ENCODE data around the gene DPM1.

The DPM1 gene

DNA sequence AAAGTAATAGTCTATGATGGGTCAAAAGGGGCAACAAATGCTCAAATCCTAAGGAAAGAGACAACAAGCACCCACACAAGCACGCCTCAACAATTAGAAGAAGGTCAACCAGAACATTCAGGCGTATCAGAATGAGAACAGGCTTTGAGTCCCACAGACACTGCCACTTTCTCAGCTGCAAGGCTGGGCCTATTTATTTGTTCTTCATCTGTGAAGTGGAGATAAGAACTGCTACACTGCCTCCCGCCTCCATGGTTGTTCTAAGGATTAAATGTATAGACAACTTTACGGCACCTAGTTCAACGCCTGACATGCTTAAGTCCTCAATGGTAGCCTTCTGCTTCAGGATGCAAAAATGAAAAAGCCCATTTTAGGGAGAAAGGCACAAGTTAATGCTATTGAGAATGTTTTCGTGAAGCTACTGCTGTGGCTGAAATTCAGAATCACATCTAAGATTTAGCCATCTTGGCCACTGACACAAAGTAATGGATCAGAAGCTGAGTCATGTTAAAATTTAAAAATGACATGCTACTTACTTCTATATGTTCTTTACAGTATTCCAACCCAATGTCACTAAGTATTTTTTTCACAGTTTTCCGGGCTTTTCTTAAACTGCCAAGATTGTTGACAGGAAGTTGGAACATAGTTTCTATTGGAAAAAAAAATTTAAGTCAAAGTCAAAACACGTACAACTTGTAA lies 54.8 kb downstream of the DPM1 start:
- no peaks in the 10 kb centered on the region for H3K9me3 ChIP-seq (ENCODE audit: control insufficient read depth, insufficient read depth, low read length)
- H3K4me1 ChIP-seq (ENCODE audit: control insufficient read depth, insufficient read depth, low read length), result peaks cover 3% of the 10 kb centered on the region
- no peak overlapping the region for H3K4me3 ChIP-seq (ENCODE audit: low read depth, low read length)
- peaks cover 12% of the 10 kb centered on the region for H3K36me3 ChIP-seq (ENCODE audit: control insufficient read depth, insufficient read depth, low read length)
- no peaks in the 10 kb centered on the region for H3K27me3 ChIP-seq (ENCODE audit: control insufficient read depth, insufficient read depth, low read length)
- no peak overlapping the region for H3K9ac ChIP-seq (ENCODE audit: low read depth, low read length)

GRCh38 chr20:50901301-50901700 lies 57.0 kb downstream of the DPM1 start:
- H3K36me3 ChIP-seq (ENCODE audit: control insufficient read depth, insufficient read depth, low read length), result peaks cover 20% of the 10 kb centered on the region
- H3K27me3 ChIP-seq (ENCODE audit: control insufficient read depth, insufficient read depth, low read length), result no peaks in the 10 kb centered on the region
- H3K4me3 ChIP-seq (ENCODE audit: low read depth, low read length), result no peak overlapping the region
- no peaks in the 10 kb centered on the region for H3K4me1 ChIP-seq (ENCODE audit: control insufficient read depth, insufficient read depth, low read length)
- H3K9me3 ChIP-seq (ENCODE audit: control insufficient read depth, insufficient read depth, low read length), result no peaks in the 10 kb centered on the region
- no peak overlapping the region for H3K9ac ChIP-seq (ENCODE audit: low read depth, low read length)

DNA sequence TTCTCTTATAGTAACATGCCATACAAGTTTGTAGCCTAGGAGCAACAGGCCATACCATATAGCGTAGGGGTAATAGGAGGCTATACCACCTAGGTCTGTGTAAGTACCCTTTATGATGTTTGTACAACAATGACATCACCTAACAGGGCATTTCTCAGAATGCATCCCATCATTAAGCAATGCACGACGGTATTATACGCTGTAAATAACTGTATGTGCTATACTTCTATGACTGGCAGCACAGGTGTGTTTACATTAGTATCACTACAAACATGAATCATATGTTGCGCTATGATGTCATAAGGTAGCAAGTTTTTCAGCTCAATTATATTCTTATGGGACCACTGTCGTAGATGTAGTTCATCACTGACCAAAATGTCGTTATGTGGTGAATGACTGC lies 58.1 kb downstream of the DPM1 start:
- no peak overlapping the region for H3K9ac ChIP-seq (ENCODE audit: low read depth, low read length)
- peaks cover 22% of the 10 kb centered on the region for H3K36me3 ChIP-seq (ENCODE audit: control insufficient read depth, insufficient read depth, low read length)
- H3K4me1 ChIP-seq (ENCODE audit: control insufficient read depth, insufficient read depth, low read length), result no peaks in the 10 kb centered on the region
- no peak overlapping the region for H3K4me3 ChIP-seq (ENCODE audit: low read depth, low read length)
- no peaks in the 10 kb centered on the region for H3K9me3 ChIP-seq (ENCODE audit: control insufficient read depth, insufficient read depth, low read length)
- no peaks in the 10 kb centered on the region for H3K27me3 ChIP-seq (ENCODE audit: control insufficient read depth, insufficient read depth, low read length)

GRCh38 chr20:50898475-50898874 lies 59.9 kb downstream of the DPM1 start:
- Histone ChIP-seq H3K9me3 (ENCODE audit: control insufficient read depth, insufficient read depth, low read length) (no peaks in the 10 kb centered on the region), H3K9ac (ENCODE audit: low read depth, low read length) (no peak overlapping the region), H3K4me3 (ENCODE audit: low read depth, low read length) (no peak overlapping the region), H3K27me3 (ENCODE audit: control insufficient read depth, insufficient read depth, low read length) (no peaks in the 10 kb centered on the region), H3K36me3 (ENCODE audit: control insufficient read depth, insufficient read depth, low read length) (peaks cover 32% of the 10 kb centered on the region), H3K4me1 (ENCODE audit: control insufficient read depth, insufficient read depth, low read length) (no peaks in the 10 kb centered on the region)

DNA sequence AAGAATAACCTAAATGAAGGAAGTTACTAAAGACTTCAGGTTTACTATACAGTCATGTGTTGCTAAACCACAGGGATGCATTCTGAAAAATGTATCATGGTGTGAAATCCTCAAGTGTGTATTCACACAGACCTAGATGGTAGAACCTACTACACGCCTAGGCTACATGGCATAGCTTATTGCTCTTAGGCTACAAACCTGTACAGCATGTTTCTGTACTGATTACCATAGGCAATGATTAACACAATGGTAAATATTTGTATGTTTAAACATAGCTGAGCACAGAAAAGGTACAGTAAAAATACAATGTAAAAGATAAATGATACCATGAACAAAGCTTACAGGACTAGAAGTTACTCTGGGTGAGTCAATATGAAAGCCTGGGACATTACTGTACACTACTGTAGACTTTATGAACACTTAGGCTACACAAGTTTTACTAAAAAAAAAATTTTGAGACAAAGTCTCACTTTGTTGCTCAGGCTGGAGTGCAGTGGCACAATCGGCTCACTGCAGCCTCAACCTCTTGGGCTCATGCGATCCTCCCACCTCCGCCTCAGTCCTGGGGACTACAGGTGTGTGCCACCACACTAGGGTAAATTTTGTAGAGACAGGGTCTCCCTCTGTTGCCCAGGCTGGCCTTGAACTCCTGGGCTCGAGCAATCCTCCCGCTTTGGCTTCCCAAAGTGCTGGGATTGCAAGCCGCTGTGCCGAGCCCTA lies 63.1 kb downstream of the DPM1 start:
- H3K36me3 ChIP-seq (ENCODE audit: control insufficient read depth, insufficient read depth, low read length), result peaks cover 41% of the 10 kb centered on the region
- no peaks in the 10 kb centered on the region for H3K9me3 ChIP-seq (ENCODE audit: control insufficient read depth, insufficient read depth, low read length)
- H3K4me1 ChIP-seq (ENCODE audit: control insufficient read depth, insufficient read depth, low read length), result no peaks in the 10 kb centered on the region
- no peak overlapping the region for H3K4me3 ChIP-seq (ENCODE audit: low read depth, low read length)
- no peaks in the 10 kb centered on the region for H3K27me3 ChIP-seq (ENCODE audit: control insufficient read depth, insufficient read depth, low read length)
- H3K9ac ChIP-seq (ENCODE audit: low read depth, low read length), result no peak overlapping the region

DNA sequence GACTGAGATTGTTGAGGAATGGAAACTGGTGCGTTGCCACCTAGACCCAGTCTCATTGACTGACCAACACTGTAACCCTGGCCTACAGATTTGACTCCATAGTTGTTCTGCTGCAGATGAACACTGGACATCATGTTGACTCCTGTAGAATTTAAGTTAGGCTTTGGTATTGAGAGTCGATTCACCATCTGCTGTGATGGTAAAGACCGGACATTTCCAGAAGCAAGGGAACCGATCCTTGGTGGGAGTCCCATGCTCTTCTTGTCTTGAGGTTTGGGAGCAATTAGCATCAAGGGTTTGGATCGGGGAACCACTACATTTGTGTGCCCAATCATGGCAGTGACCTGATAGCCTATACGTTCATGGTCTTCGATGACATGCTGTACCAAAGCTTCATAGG lies 64.7 kb downstream of the DPM1 start:
- Histone ChIP-seq H3K27me3 (ENCODE audit: control insufficient read depth, insufficient read depth, low read length) (no peaks in the 10 kb centered on the region), H3K9me3 (ENCODE audit: control insufficient read depth, insufficient read depth, low read length) (no peaks in the 10 kb centered on the region), H3K4me3 (ENCODE audit: low read depth, low read length) (no peak overlapping the region), H3K4me1 (ENCODE audit: control insufficient read depth, insufficient read depth, low read length) (no peaks in the 10 kb centered on the region), H3K9ac (ENCODE audit: low read depth, low read length) (no peak overlapping the region), H3K36me3 (ENCODE audit: control insufficient read depth, insufficient read depth, low read length) (peaks cover 36% of the 10 kb centered on the region)

- no peaks in the 10 kb centered on the region for H3K4me1 ChIP-seq (ENCODE audit: control insufficient read depth, insufficient read depth, low read length)
- H3K36me3 ChIP-seq (ENCODE audit: control insufficient read depth, insufficient read depth, low read length), result peaks cover 28% of the 10 kb centered on the region
- no peak overlapping the region for H3K9ac ChIP-seq (ENCODE audit: low read depth, low read length)
- H3K9me3 ChIP-seq (ENCODE audit: control insufficient read depth, insufficient read depth, low read length), result no peaks in the 10 kb centered on the region
- H3K27me3 ChIP-seq (ENCODE audit: control insufficient read depth, insufficient read depth, low read length), result no peaks in the 10 kb centered on the region
- no peak overlapping the region for H3K4me3 ChIP-seq (ENCODE audit: low read depth, low read length)
These were observed 65.9 kb downstream of the DPM1 start for GRCh38 chr20:50892394-50892793.

- no peaks in the 10 kb centered on the region for H3K9me3 ChIP-seq (ENCODE audit: control insufficient read depth, insufficient read depth, low read length)
- H3K9ac ChIP-seq (ENCODE audit: low read depth, low read length), result no peak overlapping the region
- no peaks in the 10 kb centered on the region for H3K27me3 ChIP-seq (ENCODE audit: control insufficient read depth, insufficient read depth, low read length)
- H3K4me1 ChIP-seq (ENCODE audit: control insufficient read depth, insufficient read depth, low read length), result no peaks in the 10 kb centered on the region
- H3K4me3 ChIP-seq (ENCODE audit: low read depth, low read length), result no peak overlapping the region
- H3K36me3 ChIP-seq (ENCODE audit: control insufficient read depth, insufficient read depth, low read length), result peaks cover 28% of the 10 kb centered on the region
These were observed 67.2 kb downstream of the DPM1 start for GRCh38 chr20:50891138-50891537.

GRCh38 chr20:50887576-50887975 lies 70.8 kb downstream of the DPM1 start:
- peaks cover 7% of the 10 kb centered on the region for H3K36me3 ChIP-seq (ENCODE audit: control insufficient read depth, insufficient read depth, low read length)
- no peak overlapping the region for H3K4me3 ChIP-seq (ENCODE audit: low read depth, low read length)
- H3K27me3 ChIP-seq (ENCODE audit: control insufficient read depth, insufficient read depth, low read length), result no peaks in the 10 kb centered on the region
- H3K9me3 ChIP-seq (ENCODE audit: control insufficient read depth, insufficient read depth, low read length), result no peaks in the 10 kb centered on the region
- H3K4me1 ChIP-seq (ENCODE audit: control insufficient read depth, insufficient read depth, low read length), result no peaks in the 10 kb centered on the region
- no peak overlapping the region for H3K9ac ChIP-seq (ENCODE audit: low read depth, low read length)

- Histone ChIP-seq H3K4me1 (ENCODE audit: control insufficient read depth, insufficient read depth, low read length) (no peaks in the 10 kb centered on the region), H3K27me3 (ENCODE audit: control insufficient read depth, insufficient read depth, low read length) (no peaks in the 10 kb centered on the region), H3K36me3 (ENCODE audit: control insufficient read depth, insufficient read depth, low read length) (no peaks in the 10 kb centered on the region)
These were observed 72.0 kb downstream of the DPM1 start for GRCh38 chr20:50886184-50886790.

DNA sequence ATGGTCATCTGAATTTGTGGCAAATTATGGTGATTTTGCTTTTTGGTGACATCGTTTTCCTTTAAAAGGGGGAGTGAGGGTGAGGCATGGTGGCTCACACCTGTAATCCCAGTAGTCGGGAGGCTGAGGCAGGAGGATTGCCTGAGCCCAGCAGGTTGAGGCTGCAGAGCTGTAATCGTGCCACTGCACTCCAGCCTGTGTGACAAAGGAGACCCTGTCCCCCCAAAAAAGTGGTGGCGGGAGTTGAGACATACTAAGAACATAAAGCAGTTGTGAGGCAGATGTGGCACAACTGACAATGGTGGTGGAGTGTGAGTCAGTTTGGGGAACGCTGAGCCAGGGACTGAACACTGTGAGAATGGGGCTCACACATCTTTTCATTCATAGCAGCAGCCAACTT lies 72.6 kb downstream of the DPM1 start:
- Histone ChIP-seq H3K36me3 (ENCODE audit: control insufficient read depth, insufficient read depth, low read length) (no peaks in the 10 kb centered on the region), H3K4me1 (ENCODE audit: control insufficient read depth, insufficient read depth, low read length) (no peaks in the 10 kb centered on the region), H3K4me3 (ENCODE audit: low read depth, low read length) (no peak overlapping the region), H3K9ac (ENCODE audit: low read depth, low read length) (no peak overlapping the region), H3K9me3 (ENCODE audit: control insufficient read depth, insufficient read depth, low read length) (no peaks in the 10 kb centered on the region), H3K27me3 (ENCODE audit: control insufficient read depth, insufficient read depth, low read length) (no peaks in the 10 kb centered on the region)

More at GRCh38 chr20:50886184-50886790, 72.0 kb downstream of the DPM1 start:
- Histone ChIP-seq H3K9me3 (ENCODE audit: control insufficient read depth, insufficient read depth, low read length) (no peaks in the 10 kb centered on the region), H3K9ac (ENCODE audit: low read depth, low read length) (no peak overlapping the region), H3K4me3 (ENCODE audit: low read depth, low read length) (no peak overlapping the region)

DNA sequence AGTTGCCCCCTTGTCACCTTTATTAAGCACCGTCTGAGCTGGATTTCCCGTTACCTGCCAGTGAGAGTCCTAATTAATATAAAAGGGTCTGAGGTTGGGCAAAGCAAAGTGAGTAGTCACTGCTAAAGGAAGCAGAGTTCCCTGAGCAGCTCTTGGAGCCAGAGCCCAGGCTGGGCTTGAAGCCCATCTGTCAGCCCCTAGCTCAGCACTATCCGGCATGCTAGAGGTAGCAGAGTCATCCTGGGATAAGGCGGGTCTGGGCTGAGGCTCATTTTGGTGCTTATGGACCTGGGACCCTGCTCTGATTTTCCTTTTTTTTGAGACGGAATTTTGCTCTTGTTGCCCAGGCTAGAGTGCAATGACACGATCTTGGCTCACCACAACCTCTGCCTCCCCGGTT lies 73.3 kb downstream of the DPM1 start:
- Histone ChIP-seq H3K36me3 (ENCODE audit: control insufficient read depth, insufficient read depth, low read length) (no peaks in the 10 kb centered on the region), H3K4me1 (ENCODE audit: control insufficient read depth, insufficient read depth, low read length) (no peaks in the 10 kb centered on the region), H3K9me3 (ENCODE audit: control insufficient read depth, insufficient read depth, low read length) (no peaks in the 10 kb centered on the region), H3K9ac (ENCODE audit: low read depth, low read length) (no peak overlapping the region), H3K4me3 (ENCODE audit: low read depth, low read length) (no peak overlapping the region), H3K27me3 (ENCODE audit: control insufficient read depth, insufficient read depth, low read length) (no peaks in the 10 kb centered on the region)

Measured in iPS-15b (cell line).